Adrenal gland (tissue), 5 donors: ENCODE data around the gene AP1G2.
"Not testable (repeated sequence)": the region's sequence is repeated elsewhere in the genome, so short reads cannot be mapped to it uniquely, and the experiment has no call there.

Experiments used
- POLR2A ChIP-seq, 2 donors: fragments of 450-650 bp; IDR thresholded peaks; one replicate each; pipeline ENCODE4 v1.6.1; 2017; ENCODE audit warnings: antibody characterized with exemption in 2 of 2, mild to moderate bottlenecking in 2 of 2, moderate library complexity in 1 of 2
- TF ChIP-seq, protein P1 (sequence below), 6 experiments: fragments of 450-650 bp in 4 of 6; fragments of 200-600 bp in 2 of 6; sonication (generic) in 1 of 6; IDR thresholded peaks; 1 replicate in 5 of 6; 2 replicates in 1 of 6; pipeline versions ENCODE4 v1.5.1 to v1.8.0; 2016 to 2021; ENCODE audit warnings: antibody characterized with exemption in 6 of 6, mild to moderate bottlenecking in 2 of 6, moderate library complexity in 1 of 6
- donor health status: DM: no; HTN: no; CAD: no.

DNA sequence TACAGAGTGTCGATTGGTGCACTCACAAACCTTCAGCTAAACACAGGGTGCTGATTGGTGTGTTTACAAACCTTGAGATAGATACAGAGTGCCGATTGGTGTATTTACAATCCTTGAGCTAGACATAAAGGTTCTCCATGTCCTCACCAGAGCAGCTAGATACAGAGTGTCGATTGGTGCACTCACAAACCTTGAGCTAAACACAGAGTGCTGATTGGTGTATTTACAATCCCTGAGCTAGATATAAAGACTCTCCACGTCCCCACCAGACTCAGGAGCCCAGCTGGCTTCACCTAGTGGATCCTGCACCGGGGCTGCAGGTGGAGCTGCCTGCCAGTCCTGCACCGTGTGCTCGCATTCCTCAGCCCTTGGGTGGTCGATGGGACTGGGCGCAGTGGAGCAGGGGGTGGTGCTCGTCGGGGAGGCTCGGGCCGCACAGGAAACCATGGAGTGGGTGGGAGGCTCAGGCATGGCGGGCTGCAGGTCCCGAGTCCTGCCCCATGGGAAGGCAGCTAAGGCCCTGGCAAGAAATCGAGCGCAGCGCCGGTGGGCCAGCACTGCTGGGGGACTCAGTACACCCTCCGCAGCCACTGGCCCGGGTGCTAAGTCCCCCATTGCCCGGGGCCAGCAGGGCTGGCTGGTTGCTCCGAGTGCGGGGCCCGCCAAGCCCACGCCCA lies 17.1 kb upstream of the AP1G2 start:
- TF ChIP-seq, protein P1, sequence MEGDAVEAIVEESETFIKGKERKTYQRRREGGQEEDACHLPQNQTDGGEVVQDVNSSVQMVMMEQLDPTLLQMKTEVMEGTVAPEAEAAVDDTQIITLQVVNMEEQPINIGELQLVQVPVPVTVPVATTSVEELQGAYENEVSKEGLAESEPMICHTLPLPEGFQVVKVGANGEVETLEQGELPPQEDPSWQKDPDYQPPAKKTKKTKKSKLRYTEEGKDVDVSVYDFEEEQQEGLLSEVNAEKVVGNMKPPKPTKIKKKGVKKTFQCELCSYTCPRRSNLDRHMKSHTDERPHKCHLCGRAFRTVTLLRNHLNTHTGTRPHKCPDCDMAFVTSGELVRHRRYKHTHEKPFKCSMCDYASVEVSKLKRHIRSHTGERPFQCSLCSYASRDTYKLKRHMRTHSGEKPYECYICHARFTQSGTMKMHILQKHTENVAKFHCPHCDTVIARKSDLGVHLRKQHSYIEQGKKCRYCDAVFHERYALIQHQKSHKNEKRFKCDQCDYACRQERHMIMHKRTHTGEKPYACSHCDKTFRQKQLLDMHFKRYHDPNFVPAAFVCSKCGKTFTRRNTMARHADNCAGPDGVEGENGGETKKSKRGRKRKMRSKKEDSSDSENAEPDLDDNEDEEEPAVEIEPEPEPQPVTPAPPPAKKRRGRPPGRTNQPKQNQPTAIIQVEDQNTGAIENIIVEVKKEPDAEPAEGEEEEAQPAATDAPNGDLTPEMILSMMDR (IDR thresholded peaks at IDR 0.05) = not testable (repeated sequence)
- TF ChIP-seq POLR2A (IDR thresholded peaks at IDR 0.05) = not testable (repeated sequence)
